AG04449 (cell line): Measurements from ENCODE around the gene KCNG3.

Source experiments
- CTCF ChIA-PET: fragments of 350-600 bp; formaldehyde crosslinking; extraction: SDS; loops from one replicate; lab custom pipeline; 2021; ENCODE audit warnings: antibody characterized with exemption; lab: Yijun Ruan, JAX
- POLR2A ChIA-PET: fragments of 400-600, 350-600 bp; formaldehyde crosslinking; extraction: SDS; loops from one replicate; lab custom pipeline; 2020; ENCODE audit warnings: antibody characterized with exemption, inconsistent platforms; lab: Yijun Ruan, JAX
- DNase-seq: peaks from one replicate; pipeline ENCODE4 v3.0.0-alpha.2; 2010; ENCODE audit warnings: low read depth, low spot score
- H3K4me3 ChIP-seq: 2 replicates; pipeline ENCODE4 v1.5.1; 2011; ENCODE audit warnings: low read depth, mild to moderate bottlenecking, control low read depth, low read length
- CTCF ChIP-seq: IDR thresholded peaks from one replicate; pipeline ENCODE4 v1.5.1; 2011; ENCODE audit warnings: mild to moderate bottlenecking, moderate library complexity, low read length, control low read depth, inconsistent platforms; ENCODE audit not compliant: insufficient read depth; ENCODE audit errors: missing control alignments

Gene KCNG3

GRCh38 chr2:42414648-42415047, 79.1 kb downstream of the KCNG3 start:
- no peak for TF ChIP-seq CTCF
- no peak overlapping the region for H3K4me3 ChIP-seq
- ChIA-PET CTCF (no interaction called here), POLR2A (no interaction called here)
- no peak for DNase-seq

- no peak for TF ChIP-seq CTCF
- no peak for DNase-seq
- CTCF ChIA-PET: no interaction called here
- no peak overlapping the region for H3K4me3 ChIP-seq
- POLR2A ChIA-PET: no interaction called here
Measured at GRCh38 chr2:42414158-42414557, 79.6 kb downstream of the KCNG3 start.

GRCh38 chr2:42410742-42411514, 82.9 kb downstream of the KCNG3 start:
- POLR2A ChIA-PET: no interaction called here

GRCh38 chr2:42408009-42408408, 85.8 kb downstream of the KCNG3 start:
- DNase-seq: no peak
- CTCF ChIA-PET: interaction anchor here (1.0 kb wide), 1 partner anchor 24 kb away, joined by 4 read pairs; no protein-coding TSS in a partner anchor
- no peak for TF ChIP-seq CTCF
- no peak overlapping the region for H3K4me3 ChIP-seq
- POLR2A ChIA-PET: no interaction called here

More at GRCh38 chr2:42410742-42411514, 82.9 kb downstream of the KCNG3 start:
- no peak overlapping the region for H3K4me3 ChIP-seq
- CTCF ChIA-PET: interaction anchor here (1.4 kb wide), 1 partner anchor 85 kb away, joined by 3 read pairs; no protein-coding TSS in a partner anchor
- no peak for TF ChIP-seq CTCF
- no peak for DNase-seq

DNA sequence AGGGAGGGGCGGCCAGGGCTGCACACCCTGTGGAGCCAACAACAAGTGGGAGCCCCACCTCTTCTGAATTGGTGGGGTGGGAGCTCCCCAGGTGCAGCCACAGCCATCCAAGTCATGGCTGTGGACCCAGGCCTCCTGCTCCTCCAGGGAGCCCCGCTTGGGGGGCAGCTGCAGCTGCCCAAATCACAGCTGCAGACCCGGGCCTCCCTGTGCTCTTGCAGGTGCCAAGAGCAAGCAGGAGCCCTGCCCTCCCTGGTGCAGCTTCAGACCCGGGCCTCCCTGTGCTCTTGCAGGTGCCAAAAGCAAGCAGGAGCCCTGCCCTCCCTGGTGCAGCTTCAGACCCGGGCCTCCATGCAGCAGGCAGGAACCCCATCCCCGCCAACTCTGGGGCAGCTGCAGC, 86.3 kb downstream of the KCNG3 start:
- no peak for TF ChIP-seq CTCF
- ChIA-PET CTCF (no interaction called here), POLR2A (no interaction called here)
- DNase-seq: no peak
- H3K4me3 ChIP-seq: no peak overlapping the region

DNA sequence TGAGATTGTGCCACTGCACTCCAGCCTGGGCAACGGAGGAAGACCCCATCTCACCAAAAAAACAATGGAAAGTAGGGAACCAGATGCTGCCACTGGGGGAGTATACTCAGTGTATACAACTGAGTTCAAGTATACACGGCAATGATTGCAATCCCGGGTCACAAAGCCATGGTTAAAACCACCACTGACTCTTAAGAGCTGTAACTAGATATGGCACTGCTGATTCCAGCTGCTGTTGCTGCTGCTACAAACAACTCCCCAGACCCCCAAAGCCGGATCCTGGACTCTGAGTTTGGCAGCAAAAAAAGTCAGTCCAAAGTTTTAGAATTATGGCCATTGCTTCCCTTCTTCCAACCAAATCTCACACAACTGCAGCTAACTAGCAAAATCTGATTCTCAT, 89.1 kb downstream of the KCNG3 start:
- DNase-seq: no peak
- ChIA-PET POLR2A (no interaction called here), CTCF (no interaction called here)
- no peak for TF ChIP-seq CTCF
- H3K4me3 ChIP-seq: no peak overlapping the region
